Natural killer cell treated with Interleukin-12 subunit alpha and Interleukin-12 subunit beta and Interleukin-15 and Interleukin-18, amount 100 ng/mL, for 72 hours (primary cell): ENCODE data around the gene NUP205. TPM values are rescaled to one million over a fixed set of nuclear protein-coding genes. Genes with fewer than 3 reads are reported as not detected.
A peak's percentile ranks its signal among the peaks of the same experiment; 100 is the strongest.
"Not testable (repeated sequence)": the region's sequence is repeated elsewhere in the genome, so short reads cannot be mapped to it uniquely, and the experiment has no call there.

Experiments used
- ATAC-seq, 2 donors: fragments of 150-1000 bp; cut with Tn5 transposase in 1 of 2; sonication (Bioruptor Pico), chemical (Tn5 transposase) in 1 of 2; 2 replicates each; pipeline ENCODE4 v1.10.0; 2021
- DNase-seq: peaks from one replicate; pipeline ENCODE4 v3.0.0; 2022; ENCODE audit warnings: low spot score
- H3K27ac Mint-ChIP-seq, 2 donors: 1 replicate in 1 of 2; 2 replicates in 1 of 2; pipeline ENCODE4 v1.8.0; 2022; ENCODE audit warnings: mixed read lengths in 2 of 2, mild to moderate bottlenecking in 1 of 2, moderate library complexity in 1 of 2
- H3K27me3 Mint-ChIP-seq, 2 donors: 1 replicate in 1 of 2; 2 replicates in 1 of 2; pipeline ENCODE4 v1.8.0; 2022; ENCODE audit warnings: mixed read lengths in 2 of 2
- H3K36me3 Mint-ChIP-seq: one replicate; pipeline ENCODE4 v1.8.0; 2022; ENCODE audit warnings: mixed read lengths
- H3K4me1 Mint-ChIP-seq, 2 donors: 1 replicate in 1 of 2; 2 replicates in 1 of 2; pipeline ENCODE4 v1.8.0; 2022; ENCODE audit warnings: low read depth in 2 of 2, mixed read lengths in 2 of 2, mild to moderate bottlenecking in 1 of 2
- H3K4me3 Mint-ChIP-seq: one replicate; pipeline ENCODE4 v1.8.0; 2022; ENCODE audit warnings: mixed read lengths
- H3K9me3 Mint-ChIP-seq: 2 replicates; pipeline ENCODE4 v1.8.0; 2022; ENCODE audit warnings: mixed read lengths
- total RNA-seq, 2 donors: library from RNA; stranded (reverse); gene quantifications; one replicate each; pipeline ENCODE4 v1.2.3, GENCODE V29; 2022

Gene NUP205
- total RNA-seq, 2 donors from 2014 or later = 83.5 to 122 TPM

GRCh38 chr7:135658564-135658963, 100.8 kb downstream of the NUP205 start:
- Mint-ChIP-seq H3K9me3 (peaks cover 4% of the 10 kb centered on the region), H3K4me3 (no peak overlapping the region), H3K27me3 (peaks cover 0 to 2% of the 10 kb centered on the region in 2 donors), H3K36me3 (peaks cover 5% of the 10 kb centered on the region), H3K27ac (no peak overlapping the region), H3K4me1 (peaks cover 11 to 13% of the 10 kb centered on the region in 2 donors)
- no peak for DNase-seq
- ATAC-seq = no peak

- DNase-seq (no peak), ATAC-seq (no peak)
- peaks cover 5% of the 10 kb centered on the region for H3K36me3 Mint-ChIP-seq
- peaks cover 4% of the 10 kb centered on the region for H3K9me3 Mint-ChIP-seq
- H3K4me3 Mint-ChIP-seq = no peak overlapping the region
- H3K4me1 Mint-ChIP-seq = peaks cover 16 to 20% of the 10 kb centered on the region in 2 donors
- no peak overlapping the region for H3K27ac Mint-ChIP-seq
- peaks cover 0 to 2% of the 10 kb centered on the region in 2 donors for H3K27me3 Mint-ChIP-seq
Measured at GRCh38 chr7:135659159-135659846, 101.6 kb downstream of the NUP205 start.

GRCh38 chr7:135661311-135662122, 103.8 kb downstream of the NUP205 start:
- H3K4me3 Mint-ChIP-seq = peak overlapping the region; percentile 100
- no peak for DNase-seq
- H3K9me3 Mint-ChIP-seq = peaks cover 4% of the 10 kb centered on the region
- H3K36me3 Mint-ChIP-seq = peaks cover 5% of the 10 kb centered on the region
- peaks cover 27 to 34% of the 10 kb centered on the region in 2 donors for H3K4me1 Mint-ChIP-seq
- peaks cover 0 to 2% of the 10 kb centered on the region in 2 donors for H3K27me3 Mint-ChIP-seq
- peak overlapping the region; percentile 94 to 95 for H3K27ac Mint-ChIP-seq
- peak in 1 of 2 donors; percentile 16 for ATAC-seq

- ATAC-seq = no peak
- H3K27ac Mint-ChIP-seq = peak overlapping the region; percentile 94 to 95
- no peak for DNase-seq
- peaks cover 0 to 2% of the 10 kb centered on the region in 2 donors for H3K27me3 Mint-ChIP-seq
- peak overlapping the region; percentile 100 for H3K4me3 Mint-ChIP-seq
- peaks cover 5% of the 10 kb centered on the region for H3K36me3 Mint-ChIP-seq
- H3K9me3 Mint-ChIP-seq = peaks cover 4% of the 10 kb centered on the region
- peaks cover 32 to 38% of the 10 kb centered on the region in 2 donors for H3K4me1 Mint-ChIP-seq
Measured at GRCh38 chr7:135662123-135662372, 104.3 kb downstream of the NUP205 start.

- Mint-ChIP-seq H3K4me3 (peak within 1 kb of the TSS; percentile 100), H3K4me1 (peaks cover 32 to 38% of the 10 kb centered on the region in 2 donors), H3K27me3 (peaks cover 0 to 2% of the 10 kb centered on the region in 2 donors), H3K9me3 (peaks cover 4% of the 10 kb centered on the region), H3K27ac (peak within 1 kb of the TSS; percentile 94 to 95), H3K36me3 (peaks cover 5% of the 10 kb centered on the region)
- ATAC-seq = peak; percentile 97 to 99
- peak; percentile 97 for DNase-seq
Measured at GRCh38 chr7:135662373-135663114, 104.8 kb downstream of the NUP205 start, which contains the start of gene STMP1. Gene STMP1 (plus strand): TSS chr7:135662514.

- Mint-ChIP-seq H3K27me3 (peaks cover 0 to 2% of the 10 kb centered on the region in 2 donors), H3K36me3 (peaks cover 5% of the 10 kb centered on the region), H3K27ac (peak overlapping the region; percentile 85 to 94), H3K4me1 (peaks cover 37 to 38% of the 10 kb centered on the region in 2 donors), H3K9me3 (peaks cover 6% of the 10 kb centered on the region), H3K4me3 (peak overlapping the region; percentile 84)
- no peak for DNase-seq
- peak; percentile 51 to 52 for ATAC-seq
Measured at GRCh38 chr7:135664046-135664589, 106.4 kb downstream of the NUP205 start.

- DNase-seq = no peak
- Mint-ChIP-seq H3K27me3 (no peaks in the 10 kb centered on the region), H3K36me3 (peaks cover 5% of the 10 kb centered on the region), H3K4me3 (no peak overlapping the region), H3K4me1 (peaks cover 38 to 40% of the 10 kb centered on the region in 2 donors), H3K9me3 (peaks cover 6% of the 10 kb centered on the region), H3K27ac (peak overlapping the region; percentile 85 to 94)
- no peak for ATAC-seq
Measured at GRCh38 chr7:135665042-135665441, 107.3 kb downstream of the NUP205 start.

- peak overlapping the region in 1 of 2 donors; percentile 50 for H3K27ac Mint-ChIP-seq
- H3K27me3 Mint-ChIP-seq = no peaks in the 10 kb centered on the region
- peaks cover 5% of the 10 kb centered on the region for H3K36me3 Mint-ChIP-seq
- peaks cover 38 to 40% of the 10 kb centered on the region in 2 donors for H3K4me1 Mint-ChIP-seq
- no peak for DNase-seq
- no peak for ATAC-seq
- peaks cover 6% of the 10 kb centered on the region for H3K9me3 Mint-ChIP-seq
- H3K4me3 Mint-ChIP-seq = no peak overlapping the region
Measured at GRCh38 chr7:135666156-135666555, 108.4 kb downstream of the NUP205 start.

GRCh38 chr7:135666846-135667245, 109.1 kb downstream of the NUP205 start:
- Mint-ChIP-seq H3K4me1 (peaks cover 32 to 36% of the 10 kb centered on the region in 2 donors), H3K36me3 (peaks cover 5% of the 10 kb centered on the region), H3K4me3 (no peak overlapping the region), H3K27me3 (no peaks in the 10 kb centered on the region), H3K27ac (peak overlapping the region in 1 of 2 donors; percentile 50), H3K9me3 (peaks cover 3% of the 10 kb centered on the region)
- DNase-seq = no peak
- ATAC-seq = no peak

- not testable (repeated sequence) for DNase-seq, H3K27me3 Mint-ChIP-seq, H3K4me3 Mint-ChIP-seq, H3K36me3 Mint-ChIP-seq, ATAC-seq, H3K9me3 Mint-ChIP-seq, H3K27ac Mint-ChIP-seq
- H3K4me1 Mint-ChIP-seq = peaks cover 29 to 33% of the 10 kb centered on the region in 2 donors
Measured at GRCh38 chr7:135667626-135668025, 109.9 kb downstream of the NUP205 start.

- H3K36me3 Mint-ChIP-seq, H3K27ac Mint-ChIP-seq, H3K27me3 Mint-ChIP-seq, H3K4me3 Mint-ChIP-seq, ATAC-seq, DNase-seq, H3K9me3 Mint-ChIP-seq: not testable (repeated sequence)
- peaks cover 33 to 34% of the 10 kb centered on the region in 2 donors for H3K4me1 Mint-ChIP-seq
Measured at GRCh38 chr7:135668852-135669395, 111.2 kb downstream of the NUP205 start.

GRCh38 chr7:135669774-135670173, 112.1 kb downstream of the NUP205 start:
- peaks cover 3% of the 10 kb centered on the region for H3K9me3 Mint-ChIP-seq
- H3K4me1 Mint-ChIP-seq = peaks cover 24 to 28% of the 10 kb centered on the region in 2 donors
- no peaks in the 10 kb centered on the region for H3K36me3 Mint-ChIP-seq
- no peak overlapping the region for H3K4me3 Mint-ChIP-seq
- no peak for DNase-seq
- ATAC-seq = no peak
- no peak overlapping the region for H3K27ac Mint-ChIP-seq
- H3K27me3 Mint-ChIP-seq = no peaks in the 10 kb centered on the region

GRCh38 chr7:135670179-135670578, 112.5 kb downstream of the NUP205 start:
- Mint-ChIP-seq H3K9me3 (peaks cover 3% of the 10 kb centered on the region), H3K4me3 (no peak overlapping the region), H3K27me3 (no peaks in the 10 kb centered on the region), H3K36me3 (no peaks in the 10 kb centered on the region), H3K4me1 (peaks cover 20 to 25% of the 10 kb centered on the region in 2 donors), H3K27ac (no peak overlapping the region)
- ATAC-seq (no peak), DNase-seq (no peak)
